ENCODE measurements around the gene PZP. TPM values are rescaled to one million over a fixed set of nuclear protein-coding genes. Genes with fewer than 3 reads are reported as not detected.

The PZP gene
- total and polyA plus RNA-seq, 2 of the 8 experiments (the other 6 are each of a cell fraction or from before 2014, with no cell fraction given), result 0.08 TPM; not detected in 1

GRCh38 chr12:9109737-9110491 lies 98.3 kb downstream of the PZP start:
- Histone ChIP-seq H4K20me1 (replicated peaks in 1 of 2; ENCODE audit: control insufficient read depth in 1 of 2, insufficient read depth in 2 of 2, low read length in 2 of 2) (no peaks in the 10 kb centered on the region), H2BK15ac (ENCODE audit: low read length) (no peak overlapping the region), H3K4me3 (ENCODE audit: extremely low read depth in 1 of 4, insufficient read depth in 2 of 4, low read depth in 3 of 4, low read length in 4 of 4) (no peak overlapping the region), H4K8ac (ENCODE audit: extremely low read depth, insufficient read depth, low read length) (no peak overlapping the region), H3K36me3 (ENCODE audit: control insufficient read depth in 2 of 4, insufficient read depth in 4 of 4, low read length in 3 of 4) (no peaks in the 10 kb centered on the region), H2BK20ac (ENCODE audit: low read length) (no peak overlapping the region), H3K18ac (ENCODE audit: extremely low read depth, low read length) (no peak overlapping the region), H3K23me2 (ENCODE audit: low read depth, low read length) (no peaks in the 10 kb centered on the region), H3K56ac (replicated peaks; ENCODE audit: insufficient read length, low read depth, low read length) (no peak overlapping the region), H3K79me1 (ENCODE audit: low read depth, low read length) (no peaks in the 10 kb centered on the region), H3K27me3 (replicated peaks in 1 of 4; ENCODE audit: control insufficient read depth in 3 of 4, extremely low read depth in 1 of 4, insufficient read depth in 3 of 4, low read length in 3 of 4) (no peaks in the 10 kb centered on the region), H3K79me2 (ENCODE audit: control insufficient read depth in 1 of 2, insufficient read depth in 2 of 2, low read length in 2 of 2) (no peaks in the 10 kb centered on the region), H2AK5ac (ENCODE audit: low read depth, low read length) (no peak overlapping the region), H2BK120ac (replicated peaks; ENCODE audit: low read depth, low read length) (no peak overlapping the region), H4K91ac (replicated peaks; ENCODE audit: insufficient read length, low read length) (no peak overlapping the region), H2BK5ac (ENCODE audit: low read depth, low read length) (no peak overlapping the region), H2BK12ac (ENCODE audit: low read depth, low read length) (no peak overlapping the region), H3K4ac (replicated peaks; ENCODE audit: insufficient read length, low read depth, low read length) (no peak overlapping the region), H3K14ac (ENCODE audit: insufficient read length) (no peak overlapping the region), H3K4me2 (ENCODE audit: insufficient read depth in 1 of 2, low read depth in 2 of 2, low read length in 2 of 2) (no peak overlapping the region), H3K9me3 (ENCODE audit: insufficient read depth in 2 of 2, low read depth in 1 of 2, low read length in 1 of 2) (no peaks in the 10 kb centered on the region), H3K9ac (replicated peaks in 1 of 4; ENCODE audit: extremely low read depth in 1 of 4, low read depth in 3 of 4, low read length in 3 of 4) (no peak overlapping the region), H3K27ac (ENCODE audit: low read depth, low read length) (no peak overlapping the region), H3K23ac (ENCODE audit: insufficient read length) (no peak overlapping the region), H3K4me1 (replicated peaks in 1 of 4; ENCODE audit: control insufficient read depth in 3 of 4, insufficient read depth in 4 of 4, low read length in 3 of 4) (no peaks in the 10 kb centered on the region), H4K5ac (ENCODE audit: insufficient read length, low read depth, low read length) (no peak overlapping the region), H2AFZ (ENCODE audit: low read length) (no peak overlapping the region)
- WGBS, 2 experiments (ENCODE audit: extremely low coverage in 1 of 2, insufficient coverage in 1 of 2, insufficient read length in 1 of 2, insufficient replicate concordance in 2 of 2, low coverage in 1 of 2, low lambda C conversion rate in 2 of 2, missing lambda C conversion rate in 1 of 2), result 93% methylated on average over 3 of the region's 3 CpGs; no CpG with 5 or more reads in 1 of the 2 experiments
- DNase-seq (ENCODE audit: low read depth in 1 of 2, low spot score in 2 of 2), result no peak
- ChIA-PET POLR2A (ENCODE audit: partially characterized antibody) (no interaction called here), CTCF (ENCODE audit: partially characterized antibody) (interaction anchor here (1.0 to 2.0 kb wide), 3 partner anchors 9 to 44 kb away, joined by 3 to 6 read pairs (median 3); no protein-coding TSS in a partner anchor)
- FAIRE-seq, result no peak
- TF ChIP-seq KDM1A (IDR thresholded peaks at IDR 0.05; ENCODE audit: borderline replicate concordance, low read length) (no peak), RNF2 (IDR thresholded peaks at IDR 0.05; ENCODE audit: borderline replicate concordance, low read depth, low read length, missing control alignments, poor library complexity, severe bottlenecking) (no peak), CEBPB (IDR thresholded peaks at IDR 0.05; ENCODE audit: low read depth, low read length) (no peak), JUN (IDR thresholded peaks at IDR 0.05; ENCODE audit: low read depth, low read length) (no peak), TCF12 (IDR thresholded peaks at IDR 0.05; ENCODE audit: low read depth, low read length) (no peak), NANOG (IDR thresholded peaks at IDR 0.05; ENCODE audit: insufficient read depth, low read depth, low read length, poor library complexity, severe bottlenecking) (no peak), PHF8 (conservative IDR thresholded peaks at IDR 0.05; ENCODE audit: low read depth, low read length) (no peak), TAF7 (optimal IDR thresholded peaks at IDR 0.05; ENCODE audit: borderline replicate concordance, low read depth, low read length) (no peak), EGR1 (IDR thresholded peaks at IDR 0.05; ENCODE audit: borderline replicate concordance, low read depth, low read length) (no peak), SP2 (IDR thresholded peaks at IDR 0.05; ENCODE audit: low read length) (no peak), ATF3 (IDR thresholded peaks at IDR 0.05; ENCODE audit: insufficient read depth, low read depth, low read length) (no peak)
- TF ChIP-seq, protein P1, sequence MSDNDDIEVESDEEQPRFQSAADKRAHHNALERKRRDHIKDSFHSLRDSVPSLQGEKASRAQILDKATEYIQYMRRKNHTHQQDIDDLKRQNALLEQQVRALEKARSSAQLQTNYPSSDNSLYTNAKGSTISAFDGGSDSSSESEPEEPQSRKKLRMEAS (IDR thresholded peaks at IDR 0.05), result no peak
